GM08714 (cell line): Measurements from ENCODE around the gene SPRED2.

Experiments
- H3K4me3 ChIP-seq: fragments of 200-500 bp; sonication (Bioruptor generic); 2 replicates; pipeline ENCODE4 v1.5.1; 2014; ENCODE audit warnings: mild to moderate bottlenecking, low read length, inconsistent platforms
- ZNF274 ChIP-seq: IDR thresholded peaks from 2 replicates; pipeline ENCODE4 v1.6.1; 2012; ENCODE audit warnings: mild to moderate bottlenecking, low read depth, low read length

Gene SPRED2

GRCh38 chr2:65299246-65299645 lies 133.2 kb downstream of the SPRED2 start:
- no peak for TF ChIP-seq ZNF274
- no peak overlapping the region for H3K4me3 ChIP-seq

- no peak overlapping the region for H3K4me3 ChIP-seq
- TF ChIP-seq ZNF274, result no peak
These were observed 134.3 kb downstream of the SPRED2 start for GRCh38 chr2:65298089-65298488.

GRCh38 chr2:65297544-65297943 lies 134.9 kb downstream of the SPRED2 start:
- TF ChIP-seq ZNF274, result no peak
- no peak overlapping the region for H3K4me3 ChIP-seq

- H3K4me3 ChIP-seq, result no peak overlapping the region
- TF ChIP-seq ZNF274, result no peak
These were observed 135.4 kb downstream of the SPRED2 start for GRCh38 chr2:65296971-65297370.

GRCh38 chr2:65294701-65295100 lies 137.7 kb downstream of the SPRED2 start:
- no peak for TF ChIP-seq ZNF274
- no peak overlapping the region for H3K4me3 ChIP-seq

GRCh38 chr2:65294136-65294535 lies 138.3 kb downstream of the SPRED2 start:
- no peak for TF ChIP-seq ZNF274
- no peak overlapping the region for H3K4me3 ChIP-seq

GRCh38 chr2:65293376-65293775 lies 139.0 kb downstream of the SPRED2 start:
- TF ChIP-seq ZNF274, result no peak
- no peak overlapping the region for H3K4me3 ChIP-seq

- no peak for TF ChIP-seq ZNF274
These were observed 139.9 kb downstream of the SPRED2 start for GRCh38 chr2:65292461-65293011.

GRCh38 chr2:65292106-65292400 lies 140.3 kb downstream of the SPRED2 start:
- no peak overlapping the region for H3K4me3 ChIP-seq
- no peak for TF ChIP-seq ZNF274

More at GRCh38 chr2:65292461-65293011, 139.9 kb downstream of the SPRED2 start:
- H3K4me3 ChIP-seq, result no peak overlapping the region

GRCh38 chr2:65291216-65292105 lies 140.9 kb downstream of the SPRED2 start:
- H3K4me3 ChIP-seq, result no peak overlapping the region
- TF ChIP-seq ZNF274, result no peak

- no peak for TF ChIP-seq ZNF274
- H3K4me3 ChIP-seq, result no peak overlapping the region
These were observed 145.0 kb downstream of the SPRED2 start for GRCh38 chr2:65287364-65287763.

GRCh38 chr2:65282477-65283053 lies 149.8 kb downstream of the SPRED2 start:
- TF ChIP-seq ZNF274, result no peak
- no peak overlapping the region for H3K4me3 ChIP-seq

- TF ChIP-seq ZNF274, result no peak
- H3K4me3 ChIP-seq, result no peak overlapping the region
These were observed 150.6 kb downstream of the SPRED2 start for GRCh38 chr2:65281627-65282351.

- TF ChIP-seq ZNF274, result no peak
- no peak overlapping the region for H3K4me3 ChIP-seq
These were observed 152.6 kb downstream of the SPRED2 start for GRCh38 chr2:65279756-65280155.

- no peak overlapping the region for H3K4me3 ChIP-seq
- no peak for TF ChIP-seq ZNF274
These were observed 153.8 kb downstream of the SPRED2 start for GRCh38 chr2:65278531-65278981.
